ENCODE results near the gene SEMA4C.

- TF ChIP-seq CTCF (IDR thresholded peaks at IDR 0.05 in 2 of 3, conservative IDR thresholded peaks at IDR 0.05 in 1 of 3; ENCODE audit: insufficient read depth in 2 of 3, low read depth in 1 of 3, low read length in 3 of 3) (no peak), MXI1 (IDR thresholded peaks at IDR 0.05; ENCODE audit: low read depth, low read length) (no peak), NCOA6 (IDR thresholded peaks at IDR 0.05) (no peak), RNF219 (CRISPR knock-in tag; IDR thresholded peaks at IDR 0.05) (no peak), POLR2A (conservative IDR thresholded peaks at IDR 0.05) (no peak), REST (IDR thresholded peaks at IDR 0.05; ENCODE audit: borderline replicate concordance) (no peak), REST (CRISPR knock-in tag; IDR thresholded peaks at IDR 0.05; ENCODE audit: low read depth) (no peak), ZNF232 (CRISPR knock-in tag; IDR thresholded peaks at IDR 0.05) (no peak), SMC3 (conservative IDR thresholded peaks at IDR 0.05; ENCODE audit: insufficient read depth, low read depth, low read length) (no peak), BCL6 (CRISPR knock-in tag; IDR thresholded peaks at IDR 0.05) (no peak), MYC (IDR thresholded peaks at IDR 0.05; ENCODE audit: low read depth, low read length) (no peak), MYC (CRISPR knock-in tag; IDR thresholded peaks at IDR 0.05; ENCODE audit: borderline replicate concordance, low read depth) (no peak)
Observed at GRCh38 chr2:96864343-96865091, 5.4 kb downstream of the SEMA4C start.
